WTC11 (cell line): ENCODE results near the gene VSIG10. TPM values are rescaled to one million over a fixed set of nuclear protein-coding genes. Genes with fewer than 3 reads are reported as not detected.
"Not testable (repeated sequence)": the region's sequence is repeated elsewhere in the genome, so short reads cannot be mapped to it uniquely, and the experiment has no call there.

Experiments
- ATAC-seq: fragments of 200-7000 bp; cut with Tn5 transposase; 2 replicates; pipeline ENCODE4 v1.10.0; 2021; ENCODE audit warnings: mild to moderate bottlenecking, moderate library complexity
- CTCF ChIA-PET: fragments of 300-600 bp; sonication (Branson Sonifier 250); formaldehyde crosslinking; loops from one replicate; lab custom pipeline; 2021; ENCODE audit warnings: antibody characterized with exemption; lab: Charles Lee
- POLR2A ChIA-PET: fragments of 350-600 bp; sonication (Branson Sonifier 250); formaldehyde crosslinking; loops from one replicate; lab custom pipeline; 2021; ENCODE audit warnings: antibody characterized with exemption; lab: Charles Lee
- DNase-seq: peaks from one replicate; pipeline ENCODE4 v3.0.0; 2021; ENCODE audit warnings: low spot score
- H3K27ac Mint-ChIP-seq: 2 replicates; pipeline ENCODE4 v1.8.0; 2021; ENCODE audit warnings: mixed read lengths
- H3K27me3 Mint-ChIP-seq: 2 replicates; pipeline ENCODE4 v1.8.0; 2021; ENCODE audit warnings: low read depth, mild to moderate bottlenecking, moderate library complexity, mixed read lengths
- H3K36me3 Mint-ChIP-seq: 2 replicates; pipeline ENCODE4 v1.8.0; 2021; ENCODE audit warnings: mixed read lengths
- H3K4me1 Mint-ChIP-seq: 2 replicates; pipeline ENCODE4 v1.8.0; 2022; ENCODE audit warnings: mixed read lengths
- H3K4me3 Mint-ChIP-seq: 2 replicates; pipeline ENCODE4 v1.8.0; 2021; ENCODE audit warnings: mild to moderate bottlenecking, moderate library complexity, mixed read lengths
- H3K9me3 Mint-ChIP-seq: 2 replicates; pipeline ENCODE4 v1.8.0; 2021; ENCODE audit warnings: mixed read lengths
- ATF2 ChIP-seq: sonication (generic); formaldehyde crosslinking; IDR thresholded peaks from 2 replicates; pipeline ENCODE4 v1.8.1; 2022; ENCODE audit warnings: low read depth, missing genetic modification reagents, borderline replicate concordance
- ELF4 ChIP-seq: sonication (generic); formaldehyde crosslinking; IDR thresholded peaks from 2 replicates; pipeline ENCODE4 v1.8.1; 2022; ENCODE audit warnings: low read depth, mild to moderate bottlenecking, moderate library complexity, missing genetic modification reagents
- GTF2I ChIP-seq: fragments of 250-450 bp; sonication (Bioruptor Pico); conservative IDR thresholded peaks from 2 replicates; pipeline ENCODE4 v1.4.0; 2021; ENCODE audit warnings: mild to moderate bottlenecking
- IRF2 ChIP-seq: sonication (generic); formaldehyde crosslinking; IDR thresholded peaks from 2 replicates; pipeline ENCODE4 v1.8.0; 2022; ENCODE audit warnings: low read depth, missing genetic modification reagents, borderline replicate concordance
- NFE2L1 ChIP-seq: sonication (generic); formaldehyde crosslinking; IDR thresholded peaks from 2 replicates; pipeline ENCODE4 v1.8.1; 2023; ENCODE audit warnings: missing genetic modification reagents
- NR1H2 ChIP-seq: sonication (generic); formaldehyde crosslinking; IDR thresholded peaks from 2 replicates; pipeline ENCODE4 v1.9.0; 2021; ENCODE audit warnings: mild to moderate bottlenecking, moderate library complexity, missing genetic modification reagents
- OVOL2 ChIP-seq: fragments of 250-450 bp; sonication (Bioruptor Pico); IDR thresholded peaks from 2 replicates; pipeline ENCODE4 v1.9.0; 2021; ENCODE audit warnings: mild to moderate bottlenecking, borderline replicate concordance
- RELA ChIP-seq: sonication (generic); formaldehyde crosslinking; IDR thresholded peaks from 2 replicates; pipeline ENCODE4 v1.8.1; 2022; ENCODE audit warnings: missing genetic modification reagents, mild to moderate bottlenecking, borderline replicate concordance
- SMAD3 ChIP-seq: sonication (generic); formaldehyde crosslinking; IDR thresholded peaks from 2 replicates; pipeline ENCODE4 v1.8.0; 2022; ENCODE audit warnings: missing genetic modification reagents, mild to moderate bottlenecking, borderline replicate concordance
- SMAD4 ChIP-seq: sonication (generic); formaldehyde crosslinking; IDR thresholded peaks from 2 replicates; pipeline ENCODE4 v1.8.0; 2022; ENCODE audit warnings: mild to moderate bottlenecking, missing genetic modification reagents
- SP1 ChIP-seq: sonication (generic); formaldehyde crosslinking; conservative IDR thresholded peaks from 2 replicates; pipeline ENCODE4 v1.8.1; 2022; ENCODE audit warnings: missing genetic modification reagents
- USF2 ChIP-seq: sonication (generic); formaldehyde crosslinking; IDR thresholded peaks from 2 replicates; pipeline ENCODE4 v1.8.1; 2023; ENCODE audit warnings: mild to moderate bottlenecking, missing genetic modification reagents, moderate library complexity
- ZNF317 ChIP-seq: sonication (generic); formaldehyde crosslinking; IDR thresholded peaks from 2 replicates; pipeline ENCODE4 v1.8.1; 2023; ENCODE audit warnings: low read depth, mild to moderate bottlenecking, moderate library complexity, missing genetic modification reagents, borderline replicate concordance
- ZNF423 ChIP-seq: fragments of 250-450 bp; sonication (Bioruptor Pico); IDR thresholded peaks from 2 replicates; pipeline ENCODE4 v2.1.2; 2022; ENCODE audit warnings: mild to moderate bottlenecking, moderate library complexity
- ZNF671 ChIP-seq: fragments of 250-450 bp; sonication (Bioruptor Pico); IDR thresholded peaks from 2 replicates; pipeline ENCODE4 v1.8.0; 2021; ENCODE audit warnings: mild to moderate bottlenecking
- ZSCAN18 ChIP-seq: fragments of 250-450 bp; sonication (Bioruptor Pico); IDR thresholded peaks from 2 replicates; pipeline ENCODE4 v2.1.2; 2022; ENCODE audit warnings: mild to moderate bottlenecking, moderate library complexity
- total RNA-seq: library from RNA; stranded (reverse); gene quantifications from 3 replicates; pipeline ENCODE4 v1.2.3, GENCODE V29; 2021
- TF ChIP-seq, protein P1 (sequence below): fragments of 250-450 bp; sonication (Bioruptor Pico); IDR thresholded peaks from 2 replicates; pipeline ENCODE4 v1.9.0; 2021; ENCODE audit warnings: mild to moderate bottlenecking

The VSIG10 gene
- total RNA-seq, 1 experiment from 2014 or later, result 82.5 TPM

DNA sequence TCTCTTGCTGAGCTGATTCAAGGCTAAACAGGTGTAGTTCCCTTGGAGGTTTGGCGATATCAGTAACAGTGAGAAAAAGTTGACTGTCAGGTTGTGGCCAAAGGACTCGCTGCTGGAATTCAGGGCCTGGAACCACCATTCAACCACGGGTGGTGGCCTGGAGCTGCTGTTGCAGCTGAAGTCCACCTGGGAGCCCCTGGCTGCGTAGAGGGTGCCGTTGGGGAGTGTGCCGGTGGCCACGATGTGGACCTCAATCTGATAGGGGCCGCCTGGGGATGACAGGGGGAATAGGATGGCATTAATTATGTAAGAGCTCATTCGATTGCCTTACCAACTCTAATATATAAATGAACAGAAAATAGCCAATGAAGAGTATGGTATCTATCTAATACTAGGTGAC lies 21.6 kb downstream of the VSIG10 start (continued):
- TF ChIP-seq ZSCAN18 (CRISPR knock-in tag), result no peak
- no peak for TF ChIP-seq SMAD4 (CRISPR knock-in tag)

- DNase-seq, ATAC-seq: not testable (repeated sequence)
- peaks cover 69% of the 10 kb centered on the region for H3K36me3 Mint-ChIP-seq
Observed at GRCh38 chr12:118081521-118081920, 22.3 kb downstream of the VSIG10 start.

GRCh38 chr12:118073768-118074167 lies 30.0 kb downstream of the VSIG10 start:
- no peak for DNase-seq
- ATAC-seq, result no peak
- no peaks in the 10 kb centered on the region for H3K27me3 Mint-ChIP-seq
- H3K4me1 Mint-ChIP-seq, result peaks cover 2% of the 10 kb centered on the region; the same call in 1 of the 2 replicates
- peaks cover 66% of the 10 kb centered on the region for H3K36me3 Mint-ChIP-seq
- ChIA-PET POLR2A (no interaction called here), CTCF (no interaction called here)
- H3K27ac Mint-ChIP-seq, result peak overlapping the region; percentile 74
- no peak for TF ChIP-seq NR1H2 (CRISPR knock-in tag)
- TF ChIP-seq ZNF671, result no peak
- no peak for TF ChIP-seq SP1 (CRISPR knock-in tag)
- TF ChIP-seq OVOL2 (CRISPR knock-in tag), result no peak
- TF ChIP-seq RELA (CRISPR knock-in tag), result no peak
- no peak for TF ChIP-seq IRF2 (CRISPR knock-in tag)
- TF ChIP-seq USF2 (CRISPR knock-in tag), result no peak
- no peaks in the 10 kb centered on the region for H3K9me3 Mint-ChIP-seq
- H3K4me3 Mint-ChIP-seq, result no peak overlapping the region

More at GRCh38 chr12:118081521-118081920, 22.3 kb downstream of the VSIG10 start:
- H3K4me3 Mint-ChIP-seq, H3K27me3 Mint-ChIP-seq, H3K9me3 Mint-ChIP-seq, POLR2A ChIA-PET, H3K27ac Mint-ChIP-seq, H3K4me1 Mint-ChIP-seq: not testable (repeated sequence)
- CTCF ChIA-PET, result interaction anchor here (1.6 kb wide), 1 partner anchor 296 kb away, joined by 4 read pairs; the partner anchor contains the start of gene SUDS3

DNA sequence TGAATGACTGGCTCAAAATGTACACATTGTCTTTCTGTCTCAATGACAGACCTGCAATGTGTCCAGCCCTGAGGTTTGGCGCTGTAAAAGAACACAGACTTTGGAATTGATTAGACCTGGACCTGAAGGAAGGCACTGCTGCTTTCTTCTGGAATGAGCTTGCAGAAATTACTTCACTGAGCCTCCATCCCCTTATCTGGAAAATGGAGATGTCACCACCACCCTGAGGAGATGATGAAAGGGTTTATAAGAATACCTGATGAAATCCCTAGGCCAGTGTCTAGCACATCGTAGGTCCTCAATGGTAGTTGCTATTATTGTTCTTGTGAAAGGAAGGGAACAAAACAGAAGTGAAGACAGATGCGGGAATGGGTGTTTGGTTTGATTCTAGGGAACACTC lies 33.2 kb downstream of the VSIG10 start:
- H3K4me3 Mint-ChIP-seq, result no peak overlapping the region
- TF ChIP-seq GTF2I (CRISPR knock-in tag) (no peak), ZNF317 (CRISPR knock-in tag) (no peak), OVOL2 (CRISPR knock-in tag) (no peak), SMAD3 (CRISPR knock-in tag) (no peak), IRF2 (CRISPR knock-in tag) (no peak), ATF2 (CRISPR knock-in tag) (no peak), NFE2L1 (CRISPR knock-in tag) (no peak), ELF4 (CRISPR knock-in tag) (no peak), ZNF423 (CRISPR knock-in tag) (no peak)
- TF ChIP-seq, protein P1, sequence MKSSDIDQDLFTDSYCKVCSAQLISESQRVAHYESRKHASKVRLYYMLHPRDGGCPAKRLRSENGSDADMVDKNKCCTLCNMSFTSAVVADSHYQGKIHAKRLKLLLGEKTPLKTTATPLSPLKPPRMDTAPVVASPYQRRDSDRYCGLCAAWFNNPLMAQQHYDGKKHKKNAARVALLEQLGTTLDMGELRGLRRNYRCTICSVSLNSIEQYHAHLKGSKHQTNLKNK (CRISPR knock-in tag), result no peak
- POLR2A ChIA-PET, result interaction anchor here (0.7 kb wide), 1 partner anchor 93 kb away, joined by 3 read pairs; no protein-coding TSS in a partner anchor
- H3K27me3 Mint-ChIP-seq, result no peaks in the 10 kb centered on the region
- peaks cover 6% of the 10 kb centered on the region for H3K4me1 Mint-ChIP-seq
- H3K9me3 Mint-ChIP-seq, result no peaks in the 10 kb centered on the region
- CTCF ChIA-PET, result no interaction called here
- ATAC-seq (no peak), DNase-seq (no peak)
- H3K27ac Mint-ChIP-seq, result 0 out of 2 replicates have a peak overlapping the region, but pooled peaks have one; percentile 5
- H3K36me3 Mint-ChIP-seq, result peaks cover 65% of the 10 kb centered on the region
